Umbilical cord (tissue), 2 donors: Measurements from ENCODE around the gene CTXN3. TPM values are rescaled to one million over a fixed set of nuclear protein-coding genes. Genes with fewer than 3 reads are reported as not detected.
A peak's percentile ranks its signal among the peaks of the same experiment; 100 is the strongest.
"Not testable (repeated sequence)": the region's sequence is repeated elsewhere in the genome, so short reads cannot be mapped to it uniquely, and the experiment has no call there.

Source experiments
- DNase-seq: peaks from one replicate; pipeline ENCODE4 v3.0.0-alpha.2; 2015; ENCODE audit warnings: low spot score
- total RNA-seq: library from RNA; depleted of rRNA; stranded (reverse); fragments of >200 nt; gene quantifications from one replicate; pipeline ENCODE4 v1.2.3, GENCODE V29; 2014; ENCODE audit warnings: low replicate concordance; ENCODE audit not compliant: insufficient read depth

The CTXN3 gene
- total RNA-seq, 1 donor from 2014 or later = 2.6 TPM

DNA sequence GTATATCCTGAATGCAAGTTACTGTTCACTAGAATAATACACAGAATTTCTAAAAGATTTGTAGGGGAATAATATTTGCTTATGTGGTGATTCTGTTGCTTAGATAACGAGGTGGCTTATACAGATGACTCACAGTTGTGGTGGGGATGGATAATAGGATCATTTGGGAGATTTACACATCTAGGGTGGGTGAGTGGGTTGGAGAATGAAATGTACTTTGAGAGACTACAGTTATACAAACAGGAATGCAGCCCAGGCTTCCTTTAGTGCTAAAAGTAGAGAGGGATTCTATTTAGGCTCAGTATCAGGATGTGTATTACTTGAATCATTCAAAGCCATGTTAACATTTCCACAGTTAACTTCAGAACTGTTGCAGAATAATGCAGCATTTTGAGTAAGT is 1.8 kb downstream of the CTXN3 start:
- peak; percentile 88 for DNase-seq

DNA sequence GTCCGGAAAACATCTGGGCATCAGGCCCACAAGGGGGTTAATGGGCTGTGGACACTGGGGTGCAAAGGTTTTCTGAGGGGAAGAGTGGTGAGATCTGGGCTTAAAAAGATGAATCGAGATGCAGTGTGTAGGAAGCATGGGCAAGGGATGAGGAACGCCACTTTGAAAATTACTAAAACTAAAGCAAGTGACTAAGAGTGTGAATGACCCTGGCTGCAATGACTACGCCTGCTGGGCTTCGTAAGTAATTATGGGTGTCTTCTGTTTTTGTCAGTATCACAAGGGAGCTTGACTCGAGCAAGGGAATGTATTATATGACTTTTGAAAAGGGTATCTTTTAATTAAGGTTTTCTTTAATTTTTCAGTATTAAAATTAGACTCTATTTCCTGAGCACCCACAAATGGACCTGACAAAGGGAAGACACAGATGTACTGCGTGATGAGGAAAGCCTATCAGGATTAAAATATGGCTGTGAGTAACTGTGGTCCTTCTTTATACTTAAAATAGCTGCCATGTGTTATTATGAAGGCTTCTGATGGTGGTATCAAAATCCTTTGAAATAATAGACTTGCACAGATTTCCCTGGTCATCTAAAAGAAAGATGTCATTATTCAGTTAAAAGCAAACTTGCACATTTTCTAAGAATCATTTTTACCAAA is 4.2 kb downstream of the CTXN3 start:
- no peak for DNase-seq

DNA sequence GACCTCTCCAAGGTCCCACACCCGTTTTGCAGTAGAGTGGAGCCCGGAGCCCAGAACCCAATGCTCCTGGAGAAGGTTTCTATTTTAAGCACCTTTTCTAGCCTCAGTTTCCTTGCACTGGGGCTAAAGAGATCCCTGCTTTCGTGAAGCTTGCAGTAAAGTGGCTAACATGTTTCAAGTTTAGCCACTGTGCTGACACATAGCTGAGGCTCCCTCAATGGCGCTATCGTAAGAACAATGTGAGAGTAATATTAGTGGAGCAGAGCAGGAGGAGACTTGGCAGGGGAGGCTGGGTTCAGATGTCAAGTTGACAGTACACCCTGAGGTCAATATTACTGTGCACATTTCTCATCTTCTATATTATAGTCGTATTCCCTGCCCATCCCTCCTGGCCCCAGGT is 7.9 kb downstream of the CTXN3 start:
- no peak for DNase-seq

DNA sequence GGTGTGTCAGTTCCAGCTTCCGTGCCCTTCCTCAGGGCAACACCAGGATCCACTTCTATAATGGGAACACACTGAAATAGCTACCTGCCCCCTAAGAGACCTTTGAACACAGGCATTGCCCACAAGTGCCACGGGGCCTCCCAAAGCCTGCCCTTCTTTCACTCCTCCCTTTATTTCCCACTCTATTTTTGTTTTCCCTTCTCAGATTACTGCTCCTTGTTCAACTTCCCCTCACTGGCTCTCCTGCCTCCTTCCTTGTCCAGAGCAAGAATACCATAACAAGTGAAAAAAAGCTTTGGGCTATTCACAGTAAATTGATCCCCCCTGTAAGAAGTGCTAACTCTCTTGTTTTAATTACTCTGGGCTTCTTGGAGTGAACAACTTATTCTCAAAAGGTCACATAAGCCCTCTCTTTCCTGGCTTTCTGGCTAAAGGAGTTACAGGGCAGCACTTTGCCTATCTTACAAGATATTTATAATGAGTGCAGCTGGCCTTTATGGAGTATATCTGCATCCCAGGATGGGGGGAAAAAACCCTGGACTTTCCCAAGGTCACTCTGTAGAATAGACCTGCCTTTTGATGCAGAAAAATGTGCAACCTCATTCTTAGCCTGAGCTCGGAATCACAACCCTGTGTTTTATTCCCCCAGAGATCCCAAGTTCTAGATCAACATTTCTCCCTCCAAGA is 11.3 kb downstream of the CTXN3 start:
- DNase-seq = no peak

DNA sequence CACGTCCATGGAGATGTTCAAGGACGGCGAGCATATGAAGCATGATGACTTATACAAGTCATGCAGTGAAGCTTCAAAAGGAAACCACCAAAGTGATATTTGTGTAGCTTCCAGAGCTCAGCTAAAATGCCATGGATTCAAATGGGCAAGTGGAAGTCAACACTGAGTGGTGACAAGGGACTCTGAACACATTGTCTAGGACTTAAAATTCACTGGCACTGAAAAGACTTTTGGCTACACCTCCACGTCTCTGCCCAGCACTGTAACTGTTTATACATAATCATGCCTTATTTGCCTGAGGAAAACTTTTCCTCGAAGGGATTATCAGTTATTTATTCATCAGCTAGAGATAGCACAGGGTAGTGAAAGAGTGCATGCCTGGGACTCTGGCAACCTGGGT is 15.2 kb downstream of the CTXN3 start:
- no peak for DNase-seq

DNA sequence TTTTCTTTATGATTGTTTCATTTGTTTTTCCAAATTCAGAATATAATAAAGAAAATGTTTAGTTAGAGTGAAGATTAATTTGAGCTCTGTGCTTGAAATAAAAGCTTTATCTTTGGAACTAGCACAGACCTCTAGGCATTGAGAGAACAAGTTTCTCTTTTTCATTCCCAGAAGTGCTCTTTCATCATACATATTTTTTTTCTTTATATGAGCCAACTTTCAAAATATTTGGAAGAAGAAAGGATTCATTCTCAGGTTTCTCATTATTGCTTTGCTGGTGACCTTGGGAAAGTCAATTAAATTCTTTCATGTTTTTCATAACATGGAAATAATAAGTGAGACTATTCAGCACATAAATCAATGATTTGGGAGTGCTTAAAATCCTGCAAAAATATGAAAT is 16.8 kb downstream of the CTXN3 start:
- DNase-seq = no peak

DNA sequence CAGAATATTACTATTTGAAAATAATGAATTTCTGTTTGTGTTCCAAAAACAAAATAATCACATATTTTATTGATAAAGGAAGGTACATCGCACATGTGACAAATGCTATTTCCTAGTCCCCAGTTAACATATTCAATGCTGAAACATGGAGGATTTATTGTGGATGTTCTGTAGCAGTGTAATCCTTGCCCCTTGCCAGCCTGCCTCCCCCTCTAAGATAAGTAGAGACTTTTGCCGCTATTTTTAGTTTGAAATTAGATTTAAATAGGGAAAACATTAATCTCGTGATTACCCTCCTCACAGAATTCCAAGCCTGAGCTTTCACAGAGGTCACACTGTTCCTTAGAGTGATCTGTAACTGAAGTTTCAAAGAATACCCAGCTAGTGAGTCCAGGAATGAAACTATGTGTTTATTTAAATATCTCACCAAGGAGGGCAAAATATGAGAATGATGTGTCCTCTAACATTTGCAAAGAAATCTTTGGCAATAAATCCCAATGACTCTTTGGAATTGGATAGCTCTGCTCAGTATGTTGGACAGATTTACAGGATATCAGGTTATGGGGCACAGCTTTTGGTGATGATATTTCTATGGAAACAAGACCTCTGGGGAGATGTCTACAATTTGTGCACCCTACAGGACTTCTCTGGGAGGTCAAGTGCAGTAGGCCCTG is 17.3 kb downstream of the CTXN3 start:
- DNase-seq = no peak

DNA sequence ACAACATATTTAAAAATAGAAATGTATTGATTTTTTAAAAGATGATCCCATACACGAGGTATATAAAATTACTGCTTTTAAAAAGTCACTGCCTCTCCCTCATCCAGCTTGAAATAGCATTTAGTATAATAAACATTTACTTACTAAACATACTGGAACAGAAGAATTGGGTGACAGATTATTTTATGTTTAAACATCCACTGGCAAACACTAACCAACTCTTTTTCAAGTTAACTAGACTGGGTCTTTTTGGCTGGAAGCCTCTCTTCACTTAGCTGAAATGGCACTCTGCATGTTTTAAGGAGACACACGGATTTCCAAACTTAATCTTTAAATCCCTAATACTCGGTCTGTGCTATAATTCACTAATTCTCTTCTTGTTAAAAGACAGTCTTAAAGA is 19.0 kb downstream of the CTXN3 start:
- DNase-seq = no peak

DNA sequence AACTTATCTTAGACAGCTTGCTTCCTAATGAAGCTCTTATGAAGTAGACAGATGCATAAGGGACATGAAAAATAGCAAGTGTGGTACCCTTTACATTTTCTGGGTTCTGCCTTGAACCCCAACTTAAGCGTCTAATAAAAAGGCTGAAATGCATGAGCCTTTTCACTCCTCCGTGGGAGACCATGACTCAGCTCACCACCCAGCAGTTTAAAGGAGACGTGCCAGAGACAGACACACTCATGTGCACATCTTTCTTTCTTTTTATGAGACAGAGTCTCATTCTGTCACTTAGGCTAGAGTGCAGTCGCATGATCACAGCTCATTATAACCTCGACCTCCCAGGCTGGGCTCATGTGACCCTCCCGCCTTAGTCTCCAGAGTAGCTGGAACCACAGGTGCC is 22.3 kb downstream of the CTXN3 start:
- DNase-seq = no peak

DNA sequence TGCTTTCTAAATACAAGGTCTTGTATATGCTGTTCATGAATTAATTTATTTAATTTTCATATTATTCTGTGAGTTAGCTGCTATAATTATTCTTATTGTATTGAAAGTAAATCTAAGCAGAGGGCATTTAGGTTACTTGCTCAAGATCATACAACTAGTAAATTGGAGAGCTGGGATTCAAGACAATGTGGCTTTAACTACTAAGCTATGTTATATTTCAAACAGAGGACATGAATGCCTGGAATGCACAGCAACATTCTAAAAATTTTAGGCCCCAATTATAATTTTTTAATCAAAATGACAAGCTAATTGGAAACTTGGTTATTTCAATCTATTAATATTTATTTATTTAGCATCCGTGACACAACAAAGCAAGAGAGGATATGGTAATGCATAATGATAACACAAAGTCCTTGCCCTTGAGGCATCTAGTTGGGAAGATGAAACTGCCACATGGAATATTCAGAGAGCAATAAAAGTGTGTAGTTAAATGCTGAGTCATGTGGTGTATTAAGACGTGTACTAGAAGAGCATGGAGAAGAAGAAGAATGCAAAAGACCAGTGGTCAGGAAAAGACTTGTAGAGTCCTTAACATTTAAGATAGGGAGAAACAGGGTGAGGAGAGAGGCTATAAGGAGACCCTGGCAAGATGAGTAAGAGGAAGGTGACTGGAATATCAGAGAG is 24.4 kb downstream of the CTXN3 start:
- DNase-seq = no peak

DNA sequence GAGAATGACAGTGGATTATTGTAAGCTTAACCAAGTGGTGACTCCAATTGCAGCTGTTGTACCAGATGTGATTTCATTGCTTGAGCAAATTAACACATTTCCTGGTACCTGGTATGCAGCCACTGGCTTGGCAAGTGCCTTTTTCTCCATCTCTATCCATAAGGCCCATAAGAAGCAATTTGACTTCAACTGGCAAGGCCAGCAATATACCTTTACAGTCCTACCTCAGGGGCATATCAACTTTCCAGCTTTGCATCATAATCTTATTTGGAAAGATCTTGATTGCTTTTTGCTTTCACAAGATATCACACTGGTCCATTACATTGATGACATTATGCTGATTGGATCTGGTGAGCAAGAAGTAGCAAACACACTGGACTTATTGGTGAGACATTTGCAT is 28.1 kb downstream of the CTXN3 start:
- not testable (repeated sequence) for DNase-seq

DNA sequence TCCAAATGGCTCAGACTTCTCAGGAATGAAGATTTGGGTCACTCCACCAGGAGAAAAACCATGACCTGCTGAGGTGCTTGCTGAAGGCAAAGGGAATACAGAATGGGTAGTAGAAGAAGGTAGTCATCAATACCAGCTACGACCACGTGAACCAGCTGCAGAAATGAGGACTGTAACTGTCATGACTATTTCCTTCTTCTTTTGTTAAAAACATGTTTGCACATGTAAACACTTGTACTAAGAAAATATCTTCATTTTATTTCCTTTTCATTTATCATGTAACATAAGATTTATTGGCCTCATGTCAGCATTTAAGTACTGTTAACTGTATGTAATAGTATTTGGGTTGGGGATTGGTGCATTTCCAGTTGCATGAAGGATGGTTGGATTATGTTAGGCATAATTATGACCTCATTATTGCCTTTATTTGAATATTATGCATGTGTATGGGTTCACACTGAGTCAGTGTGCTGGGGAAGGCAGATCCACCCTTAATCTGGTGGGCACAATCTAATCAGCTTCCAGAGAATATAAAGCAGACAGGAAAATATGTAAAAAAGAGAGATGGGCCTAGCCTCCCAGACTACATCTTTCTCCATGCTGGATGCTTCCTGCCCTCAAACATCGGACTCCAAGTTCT is 30.9 kb downstream of the CTXN3 start:
- not testable (repeated sequence) for DNase-seq

DNA sequence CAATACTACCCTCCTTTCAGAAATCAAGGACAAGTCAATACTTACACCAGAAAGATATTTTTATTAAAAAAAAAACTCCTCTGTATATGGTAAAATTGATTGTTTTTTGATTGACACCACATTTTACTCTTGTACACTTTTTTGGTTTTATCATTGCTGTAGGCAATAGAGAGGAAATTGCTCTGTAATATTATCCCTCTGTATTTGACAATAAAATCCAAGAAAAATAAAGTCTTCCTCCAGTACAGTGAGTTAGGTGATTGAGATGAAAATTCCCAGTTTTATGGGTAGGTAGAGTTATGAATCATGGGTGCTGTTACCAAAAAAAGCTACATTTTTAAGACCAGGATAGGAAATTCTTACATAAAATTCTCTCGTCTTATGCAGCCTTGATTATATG is 31.7 kb downstream of the CTXN3 start:
- DNase-seq = no peak

DNA sequence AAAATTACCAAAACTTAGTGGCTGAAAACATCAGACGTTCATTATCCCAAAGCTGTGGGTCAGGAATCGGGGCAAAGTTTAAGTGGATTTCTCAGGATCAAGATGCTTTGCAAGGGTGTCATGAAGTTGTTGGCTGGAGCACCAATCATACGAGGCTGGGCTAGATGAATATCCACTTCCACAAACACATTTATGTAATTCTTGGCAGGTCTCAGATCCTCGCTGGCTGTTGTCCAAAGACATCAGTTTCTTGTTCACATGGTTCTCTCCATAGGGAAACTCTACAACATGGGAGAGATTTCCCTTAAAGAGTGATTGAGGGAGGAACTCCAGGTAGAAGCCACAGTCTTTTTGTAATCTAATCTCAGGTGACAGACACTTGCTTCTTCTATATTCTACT is 34.1 kb downstream of the CTXN3 start:
- no peak for DNase-seq

DNA sequence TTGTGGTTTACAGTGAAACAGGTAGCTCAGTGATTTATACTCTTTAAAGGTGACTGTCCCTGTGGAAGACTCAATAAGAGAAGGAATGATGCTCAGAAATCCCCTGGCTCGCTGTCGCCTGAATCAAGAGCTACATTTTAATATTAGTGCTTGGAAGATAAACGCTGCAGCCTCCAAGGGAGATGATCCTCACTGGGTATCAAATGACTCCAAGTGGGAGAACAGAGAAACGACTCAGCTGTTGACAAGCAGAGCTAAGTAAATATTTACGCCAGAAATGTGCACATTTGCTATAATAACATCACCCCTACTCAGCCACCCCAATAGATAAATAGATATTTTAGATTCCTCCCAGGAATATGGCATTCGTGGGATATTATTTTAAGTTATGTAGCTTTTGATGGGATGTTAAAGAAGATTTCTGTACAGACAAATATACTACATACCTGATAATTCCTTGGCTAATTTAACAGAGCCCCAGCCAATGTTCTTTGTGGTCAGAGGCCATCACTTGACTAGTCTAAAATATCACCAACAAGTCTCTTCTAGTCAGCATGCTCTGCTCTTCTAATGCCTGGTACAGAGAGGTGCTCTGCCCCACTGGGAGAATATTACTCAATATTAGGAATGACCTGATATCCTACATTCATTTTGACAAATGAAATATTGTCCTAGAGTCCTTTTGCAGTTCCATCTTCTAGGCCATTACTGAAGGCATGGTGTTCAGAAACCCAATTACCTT is 36.0 kb downstream of the CTXN3 start:
- DNase-seq = no peak

DNA sequence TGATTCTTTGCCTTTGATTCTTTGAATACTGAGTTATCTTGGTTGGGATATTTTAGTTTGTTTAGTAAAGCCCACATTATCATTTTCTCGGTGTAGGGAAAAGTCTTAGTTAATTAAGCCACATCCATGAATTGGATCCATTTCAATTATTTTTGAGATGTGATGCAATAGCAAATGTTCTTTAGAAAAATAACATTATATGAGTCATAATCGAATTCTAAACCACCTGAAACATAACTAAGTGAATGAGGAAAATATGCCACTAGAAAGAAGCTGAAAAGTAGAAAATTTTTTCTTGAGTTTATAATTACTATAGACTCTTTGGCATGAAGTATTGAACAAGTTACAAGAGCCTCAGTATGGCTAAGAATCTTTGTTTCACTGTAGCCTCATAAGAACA is 36.8 kb downstream of the CTXN3 start:
- DNase-seq = no peak

DNA sequence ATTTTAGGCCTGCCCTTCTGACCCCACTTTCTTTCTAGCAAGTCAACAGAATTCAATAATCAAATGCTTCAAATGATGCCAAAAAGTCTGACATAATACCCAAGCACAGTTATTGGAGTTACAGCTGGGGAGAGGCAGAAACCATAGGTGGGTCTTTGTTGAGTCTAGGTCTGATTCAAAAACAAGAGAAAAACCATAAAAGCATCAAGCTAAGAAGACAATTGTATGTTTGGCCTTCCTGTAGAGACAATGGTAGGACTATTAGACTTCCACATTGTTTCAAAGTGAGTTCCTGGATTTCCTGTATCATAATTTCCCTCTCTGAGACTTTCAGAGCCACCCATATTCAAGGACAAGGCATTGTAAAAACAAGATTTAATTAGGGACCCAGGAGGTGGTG is 37.5 kb downstream of the CTXN3 start:
- DNase-seq = no peak

DNA sequence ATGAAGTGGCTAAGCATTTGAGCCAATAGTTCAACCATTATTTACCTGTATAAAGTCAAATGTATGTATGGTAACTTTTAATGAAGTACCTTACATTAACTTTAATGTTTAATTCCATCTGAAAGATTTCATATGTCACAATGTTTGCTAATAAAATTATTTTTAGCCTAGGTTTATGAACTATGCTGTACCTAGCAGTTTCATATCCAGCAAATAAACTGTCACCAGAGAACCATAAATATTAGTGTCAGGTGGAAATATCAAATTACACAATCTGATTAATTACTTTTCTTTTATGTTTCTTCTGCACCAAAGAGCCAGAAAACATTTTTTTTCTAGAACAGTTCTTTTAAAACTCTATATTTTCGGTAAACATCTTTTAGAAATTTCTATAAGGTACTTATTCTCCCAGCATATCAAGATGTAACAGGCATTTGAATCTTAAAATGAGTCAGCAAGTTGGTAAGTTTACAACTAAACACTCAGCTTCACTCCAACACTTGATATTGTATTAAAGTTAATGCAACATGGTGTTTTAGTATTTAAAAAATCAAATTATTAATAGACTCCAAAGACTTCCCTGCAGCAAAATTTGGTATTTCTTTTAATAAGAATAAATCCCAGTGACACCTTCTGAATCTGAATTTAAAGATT is 45.8 kb downstream of the CTXN3 start:
- DNase-seq = no peak

DNA sequence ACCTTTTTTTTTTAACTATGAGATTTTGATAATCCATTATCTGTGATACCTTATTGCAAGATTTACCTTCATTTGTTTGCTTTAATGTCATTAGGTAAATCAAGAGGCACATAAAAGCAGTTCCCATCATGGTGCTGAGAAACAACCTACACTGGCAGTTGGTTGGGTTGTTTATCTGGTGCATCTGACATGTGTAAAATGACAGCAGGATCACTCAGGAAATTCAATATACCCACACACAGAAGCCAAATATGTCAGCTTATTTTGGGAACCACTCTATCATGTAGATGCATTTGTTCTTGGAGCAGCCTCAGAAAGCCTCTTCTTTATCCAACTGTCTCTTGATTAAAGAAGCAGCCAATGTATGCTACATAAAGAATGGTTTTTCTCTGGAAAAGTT is 46.5 kb downstream of the CTXN3 start:
- no peak for DNase-seq

DNA sequence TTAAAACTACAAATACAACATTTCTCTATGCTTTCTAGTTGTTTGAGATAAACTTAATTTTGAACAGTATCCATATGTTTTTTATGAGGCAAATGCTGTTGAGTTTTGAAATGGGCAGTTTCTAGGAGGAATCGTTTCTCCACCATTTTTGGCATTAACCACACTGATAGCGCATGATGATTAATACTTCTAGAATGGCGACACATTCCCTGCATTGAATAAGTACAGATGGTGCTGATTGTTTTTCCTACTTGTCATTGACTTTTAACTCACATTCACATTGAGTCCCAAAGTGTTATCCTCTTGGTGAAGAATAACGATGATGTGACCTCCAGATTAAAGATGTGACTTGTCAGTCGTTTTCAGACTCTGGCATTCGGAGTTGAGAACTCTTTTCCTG is 47.8 kb downstream of the CTXN3 start:
- DNase-seq = no peak
